HEK293 (cell line): ENCODE measurements around the gene YJU2.

Source experiments
- CTCF ChIA-PET: fragments of 350-600 bp; formaldehyde crosslinking; extraction: SDS; loops from one replicate; lab custom pipeline; 2021; ENCODE audit warnings: antibody characterized with exemption; lab: Yijun Ruan, JAX
- POLR2A ChIA-PET: fragments of 300-600 bp; formaldehyde crosslinking; extraction: SDS; loops from one replicate; lab custom pipeline; 2020; ENCODE audit warnings: antibody characterized with exemption, inconsistent platforms; lab: Yijun Ruan, JAX
- H3K27ac ChIP-seq: fragments of 200-500 bp; sonication (Bioruptor generic); 2 replicates; pipeline ENCODE4 v1.5.1; 2014; ENCODE audit warnings: low read depth, low read length, control low read depth, inconsistent platforms; ENCODE audit errors: extremely low read depth
- H3K36me3 ChIP-seq, 2 experiments: fragments of 200-500 bp in 1 of 2; sonication (Bioruptor generic) in 1 of 2; 1 replicate in 1 of 2; 2 replicates in 1 of 2; pipeline ENCODE4 v1.5.1; 2014 to 2017; ENCODE audit warnings: inconsistent platforms in 2 of 2, low read length in 2 of 2; ENCODE audit not compliant: control insufficient read depth in 2 of 2, insufficient read depth in 1 of 2
- H3K4me1 ChIP-seq: fragments of 200-500 bp; sonication (Bioruptor generic); 2 replicates; pipeline ENCODE4 v1.5.1; 2014; ENCODE audit warnings: mild to moderate bottlenecking, low read length, inconsistent platforms; ENCODE audit not compliant: control insufficient read depth, insufficient read depth
- H3K4me3 ChIP-seq: 2 replicates; pipeline ENCODE4 v1.5.1; 2011; ENCODE audit warnings: low read depth, mild to moderate bottlenecking, control low read depth, low read length, moderate library complexity
- H3K9me3 ChIP-seq: fragments of 200-500 bp; sonication (Bioruptor generic); 2 replicates; pipeline ENCODE4 v1.5.1; 2014; ENCODE audit warnings: low read depth, low read length, inconsistent platforms; ENCODE audit not compliant: control insufficient read depth, insufficient read depth
- HIC1 ChIP-seq: fragments of 450-650 bp; formaldehyde crosslinking; IDR thresholded peaks from 2 replicates; pipeline ENCODE4 v1.5.1; 2016; ENCODE audit warnings: missing biosample characterization, missing genetic modification characterization
- IKZF3 ChIP-seq: fragments of 450-650 bp; IDR thresholded peaks from 2 replicates; pipeline ENCODE4 v1.5.0; 2018; ENCODE audit warnings: missing biosample characterization, mild to moderate bottlenecking, missing genetic modification characterization, moderate library complexity
- MEIS1 ChIP-seq: sonication (generic); formaldehyde crosslinking; IDR thresholded peaks from 2 replicates; pipeline ENCODE4 v1.8.1; 2022; ENCODE audit warnings: missing genetic modification reagents, mild to moderate bottlenecking, borderline replicate concordance
- PATZ1 ChIP-seq: fragments of 450-650 bp; formaldehyde crosslinking; IDR thresholded peaks from 2 replicates; pipeline ENCODE4 v1.5.1; 2016; ENCODE audit warnings: missing biosample characterization, missing genetic modification characterization
- PRDM10 ChIP-seq: fragments of 450-650 bp; formaldehyde crosslinking; IDR thresholded peaks from 2 replicates; pipeline ENCODE4 v1.5.1; 2016; ENCODE audit warnings: missing biosample characterization, missing genetic modification characterization
- SALL2 ChIP-seq: fragments of 450-650 bp; formaldehyde crosslinking; IDR thresholded peaks from 2 replicates; pipeline ENCODE4 v1.5.0; 2017; ENCODE audit warnings: missing biosample characterization, mild to moderate bottlenecking, missing genetic modification characterization, borderline replicate concordance
- SP2 ChIP-seq: fragments of 450-650 bp; formaldehyde crosslinking; IDR thresholded peaks from 2 replicates; pipeline ENCODE4 v1.5.1; 2016; ENCODE audit warnings: missing biosample characterization, missing genetic modification characterization
- SP7 ChIP-seq: fragments of 450-650 bp; formaldehyde crosslinking; IDR thresholded peaks from 2 replicates; pipeline ENCODE4 v1.5.1; 2016; ENCODE audit warnings: missing biosample characterization, missing genetic modification characterization
- ZBTB17 ChIP-seq: fragments of 450-650 bp; formaldehyde crosslinking; IDR thresholded peaks from 2 replicates; pipeline ENCODE4 v1.5.1; 2016; ENCODE audit warnings: missing biosample characterization, missing genetic modification characterization
- ZNF202 ChIP-seq: fragments of 450-650 bp; formaldehyde crosslinking; IDR thresholded peaks from 2 replicates; pipeline ENCODE4 v1.5.1; 2016; ENCODE audit warnings: missing biosample characterization, missing genetic modification characterization, borderline replicate concordance
- ZNF37A ChIP-seq: fragments of 450-650 bp; IDR thresholded peaks from 2 replicates; pipeline ENCODE4 v1.5.1; 2018; ENCODE audit warnings: missing biosample characterization, missing genetic modification characterization
- ZNF398 ChIP-seq: fragments of 450-650 bp; formaldehyde crosslinking; IDR thresholded peaks from 2 replicates; pipeline ENCODE4 v1.5.1; 2017; ENCODE audit warnings: missing biosample characterization, missing genetic modification characterization
- ZNF670 ChIP-seq: fragments of 450-650 bp; formaldehyde crosslinking; IDR thresholded peaks from 2 replicates; pipeline ENCODE4 v1.5.1; 2016; ENCODE audit warnings: missing biosample characterization, missing genetic modification characterization, low read depth
- ZNF707 ChIP-seq: fragments of 450-650 bp; formaldehyde crosslinking; IDR thresholded peaks from 2 replicates; pipeline ENCODE4 v1.5.1; 2016; ENCODE audit warnings: missing biosample characterization, missing genetic modification characterization
- ZNF843 ChIP-seq: fragments of 450-650 bp; formaldehyde crosslinking; IDR thresholded peaks from 2 replicates; pipeline ENCODE4 v1.5.1; 2016; ENCODE audit warnings: missing biosample characterization, missing genetic modification characterization
- ZSCAN18 ChIP-seq: fragments of 450-650 bp; formaldehyde crosslinking; IDR thresholded peaks from 2 replicates; pipeline ENCODE4 v1.5.1; 2016; ENCODE audit warnings: missing biosample characterization, missing genetic modification characterization

YJU2 gene

GRCh38 chr19:4197625-4198466 is 49.0 kb upstream of the YJU2 start (continued):
- TF ChIP-seq ZSCAN18 (tag by site-specific recombination) (no peak), IKZF3 (no peak), ZNF843 (tag by site-specific recombination) (peak; percentile 24; the same call in 1 of the 2 replicates), ZBTB17 (tag by site-specific recombination) (no peak), ZNF670 (tag by site-specific recombination) (no peak), ZNF202 (no peak), SP7 (peak; percentile 60), SALL2 (tag by site-specific recombination) (no peak), MEIS1 (CRISPR knock-in tag) (no peak)
- TF ChIP-seq, all 188 proteins: peak for 36

GRCh38 chr19:4198467-4199126 is 48.3 kb upstream of the YJU2 start:
- Histone ChIP-seq H3K27ac (no peak overlapping the region), H3K4me1 (no peaks in the 10 kb centered on the region), H3K9me3 (no peaks in the 10 kb centered on the region), H3K4me3 (no peak overlapping the region), H3K36me3 (no peaks in the 10 kb centered on the region)
- POLR2A ChIA-PET: no interaction called here
- CTCF ChIA-PET: interaction anchor here (1.0 to 1.1 kb wide), 2 partner anchors 8 to 11 kb away, joined by 3 read pairs; no protein-coding TSS in a partner anchor
- TF ChIP-seq SP2 (tag by site-specific recombination): no peak
- no peak for TF ChIP-seq HIC1 (tag by site-specific recombination)
- TF ChIP-seq PRDM10 (tag by site-specific recombination): peak; percentile 58; the same call in 1 of the 2 replicates
- no peak for TF ChIP-seq ZNF707 (tag by site-specific recombination)
- no peak for TF ChIP-seq ZNF37A
- peak; percentile 62 for TF ChIP-seq ZNF398
- TF ChIP-seq PATZ1 (tag by site-specific recombination): 0 out of 2 replicates have a peak, but pooled peaks have one; percentile 19
